Neural progenitor cell (in vitro differentiated cells): ENCODE measurements around the gene CBL. TPM values are rescaled to one million over a fixed set of nuclear protein-coding genes. Genes with fewer than 3 reads are reported as not detected.

Source experiments
- DNase-seq: peaks from one replicate; pipeline ENCODE4 v3.0.0-alpha.2; 2016; ENCODE audit warnings: low spot score
- H2AFZ ChIP-seq: fragments of 200-600 bp; sonication (generic); replicated peaks from 2 replicates; pipeline ENCODE4 v1.6.1; 2016; ENCODE audit warnings: antibody characterized with exemption
- H3F3A ChIP-seq: fragments of 200-600 bp; sonication (generic); 2 replicates; pipeline ENCODE4 v1.6.1; 2016; ENCODE audit warnings: antibody characterized with exemption, low read depth
- H3K27ac ChIP-seq: fragments of 200-600 bp; sonication (generic); 2 replicates; pipeline ENCODE4 v1.5.1; 2016; ENCODE audit warnings: mild to moderate bottlenecking
- H3K27me3 ChIP-seq: fragments of 200-600 bp; sonication (generic); 2 replicates; pipeline ENCODE4 v1.6.1; 2016; ENCODE audit warnings: mild to moderate bottlenecking, moderate library complexity
- H3K36me3 ChIP-seq: fragments of 200-600 bp; sonication (generic); 2 replicates; pipeline ENCODE4 v1.5.1; 2016
- H3K4me1 ChIP-seq: fragments of 200-600 bp; sonication (generic); 2 replicates; pipeline ENCODE4 v1.6.1; 2016; ENCODE audit warnings: mixed run types
- H3K4me2 ChIP-seq: fragments of 200-600 bp; sonication (generic); 2 replicates; pipeline ENCODE4 v1.6.1; 2016
- H3K4me3 ChIP-seq: fragments of 200-600 bp; sonication (generic); 2 replicates; pipeline ENCODE4 v1.5.1; 2016
- H3K79me2 ChIP-seq: fragments of 200-600 bp; sonication (generic); 2 replicates; pipeline ENCODE4 v1.6.1; 2016; ENCODE audit warnings: low read depth
- H3K9ac ChIP-seq: fragments of 200-600 bp; sonication (generic); 2 replicates; pipeline ENCODE4 v1.6.1; 2016
- H3K9me3 ChIP-seq: fragments of 200-600 bp; sonication (generic); 2 replicates; pipeline ENCODE4 v1.5.1; 2016; ENCODE audit warnings: low read depth
- H4K20me1 ChIP-seq: fragments of 200-600 bp; sonication (generic); 2 replicates; pipeline ENCODE4 v1.6.1; 2016; ENCODE audit warnings: low read depth
- H3K27ac Mint-ChIP-seq: 3 replicates; pipeline ENCODE4 v1.8.0; 2021; ENCODE audit warnings: mixed read lengths
- H3K27me3 Mint-ChIP-seq: 2 replicates; pipeline ENCODE4 v1.8.0; 2022; ENCODE audit warnings: low read depth, mild to moderate bottlenecking, inconsistent platforms, moderate library complexity, mixed read lengths; ENCODE audit not compliant: insufficient read depth
- H3K36me3 Mint-ChIP-seq: 3 replicates; pipeline ENCODE4 v1.8.0; 2021; ENCODE audit warnings: mixed read lengths
- H3K4me1 Mint-ChIP-seq: 3 replicates; pipeline ENCODE4 v1.8.0; 2021; ENCODE audit warnings: mixed read lengths
- H3K4me3 Mint-ChIP-seq: 3 replicates; pipeline ENCODE4 v1.8.0; 2021; ENCODE audit warnings: mild to moderate bottlenecking, moderate library complexity, mixed read lengths
- H3K9me3 Mint-ChIP-seq: 3 replicates; pipeline ENCODE4 v1.8.0; 2020; ENCODE audit warnings: mixed read lengths
- CTCF ChIP-seq: fragments of 200-600 bp; sonication (generic); IDR thresholded peaks from 2 replicates; pipeline ENCODE4 v1.5.1; 2017; ENCODE audit warnings: antibody characterized with exemption, mild to moderate bottlenecking
- EZH2 ChIP-seq: fragments of 200-600 bp; sonication (generic); IDR thresholded peaks from 2 replicates; pipeline ENCODE4 v1.6.1; 2017; ENCODE audit warnings: antibody characterized with exemption, mild to moderate bottlenecking, moderate library complexity
- EZH2phosphoT487 ChIP-seq: fragments of 200-600 bp; sonication (generic); IDR thresholded peaks from 2 replicates; pipeline ENCODE4 v1.6.1; 2017; ENCODE audit warnings: antibody characterized with exemption
- total RNA-seq: library from RNA; depleted of rRNA; stranded (reverse); fragments of >200 nt; gene quantifications from 2 replicates; pipeline ENCODE4 v1.2.3, GENCODE V29; 2015; ENCODE audit warnings: low replicate concordance

The CBL gene
- total RNA-seq, 1 donor from 2014 or later: 20.7 TPM

GRCh38 chr11:119237515-119237914 lies 31.4 kb downstream of the CBL start:
- Histone ChIP-seq H3K9ac (no peak overlapping the region), H3K27ac (no peak overlapping the region), H3K4me2 (no peak overlapping the region), H3K4me3 (no peak overlapping the region), H3K27me3 (no peaks in the 10 kb centered on the region), H2AFZ (no peak overlapping the region), H3K79me2 (peaks cover 47% of the 10 kb centered on the region), H3K4me1 (peaks cover 11% of the 10 kb centered on the region), H4K20me1 (peaks cover 9% of the 10 kb centered on the region), H3K9me3 (no peaks in the 10 kb centered on the region), H3F3A (peaks cover 8% of the 10 kb centered on the region), H3K36me3 (no peaks in the 10 kb centered on the region)
- Mint-ChIP-seq H3K4me3 (no peak overlapping the region), H3K27ac (no peak overlapping the region), H3K27me3 (no peaks in the 10 kb centered on the region), H3K36me3 (peaks cover 19% of the 10 kb centered on the region), H3K9me3 (no peaks in the 10 kb centered on the region), H3K4me1 (no peaks in the 10 kb centered on the region)
- no peak for DNase-seq
- TF ChIP-seq EZH2: no peak
- no peak for TF ChIP-seq CTCF
- no peak for TF ChIP-seq EZH2phosphoT487

- H4K20me1 ChIP-seq: no peaks in the 10 kb centered on the region
- no peak for DNase-seq
- H3K4me2 ChIP-seq: no peak overlapping the region
- H3K79me2 ChIP-seq: no peaks in the 10 kb centered on the region
- peaks cover 4% of the 10 kb centered on the region for H3K36me3 ChIP-seq
- H3K9me3 ChIP-seq: no peaks in the 10 kb centered on the region
- Mint-ChIP-seq H3K4me3 (no peak overlapping the region), H3K27me3 (no peaks in the 10 kb centered on the region), H3K27ac (no peak overlapping the region), H3K36me3 (peaks cover 4% of the 10 kb centered on the region), H3K9me3 (no peaks in the 10 kb centered on the region), H3K4me1 (no peaks in the 10 kb centered on the region)
- no peak for TF ChIP-seq EZH2
- no peak for TF ChIP-seq EZH2phosphoT487
- no peak for TF ChIP-seq CTCF
- no peak overlapping the region for H3K27ac ChIP-seq
- H3F3A ChIP-seq: no peaks in the 10 kb centered on the region
- no peak overlapping the region for H3K9ac ChIP-seq
- H2AFZ ChIP-seq: no peak overlapping the region
- no peak overlapping the region for H3K4me3 ChIP-seq
- H3K4me1 ChIP-seq: no peaks in the 10 kb centered on the region
- H3K27me3 ChIP-seq: no peaks in the 10 kb centered on the region
These were observed 42.9 kb downstream of the CBL start for GRCh38 chr11:119248750-119249670.

- Histone ChIP-seq H3K9me3 (no peaks in the 10 kb centered on the region), H3K4me1 (no peaks in the 10 kb centered on the region), H4K20me1 (no peaks in the 10 kb centered on the region), H3K4me2 (no peak overlapping the region), H3K4me3 (no peak overlapping the region), H3K27ac (no peak overlapping the region), H3K27me3 (no peaks in the 10 kb centered on the region), H3F3A (no peaks in the 10 kb centered on the region), H2AFZ (no peak overlapping the region), H3K9ac (no peak overlapping the region), H3K79me2 (no peaks in the 10 kb centered on the region), H3K36me3 (peaks cover 4% of the 10 kb centered on the region)
- Mint-ChIP-seq H3K9me3 (no peaks in the 10 kb centered on the region), H3K27ac (no peak overlapping the region), H3K36me3 (peaks cover 3% of the 10 kb centered on the region), H3K4me1 (no peaks in the 10 kb centered on the region), H3K4me3 (no peak overlapping the region), H3K27me3 (no peaks in the 10 kb centered on the region)
- TF ChIP-seq CTCF (no peak), EZH2 (no peak)
- no peak for DNase-seq
These were observed 43.5 kb downstream of the CBL start for GRCh38 chr11:119249671-119250010.
